GM23248 (cell line): ENCODE measurements around the gene IFT81.

Experiments used
- EZH2 ChIP-seq: fragments of 200-600 bp; sonication (generic); IDR thresholded peaks from 2 replicates; pipeline ENCODE4 v1.6.1; 2018; ENCODE audit warnings: antibody characterized with exemption, mild to moderate bottlenecking; ENCODE audit not compliant: insufficient read depth, poor library complexity, severe bottlenecking
- EZH2phosphoT487 ChIP-seq: fragments of 200-600 bp; sonication (generic); IDR thresholded peaks from 2 replicates; pipeline ENCODE4 v1.6.1; 2018; ENCODE audit warnings: antibody characterized with exemption, moderate library complexity, mild to moderate bottlenecking, low read depth; ENCODE audit not compliant: insufficient read depth

- no peak for TF ChIP-seq EZH2phosphoT487
- TF ChIP-seq EZH2, result no peak
These were observed 14.9 kb upstream of the IFT81 start for GRCh38 chr12:110109037-110109836.
